Measurements from ENCODE around the gene SPATA16.

DNA sequence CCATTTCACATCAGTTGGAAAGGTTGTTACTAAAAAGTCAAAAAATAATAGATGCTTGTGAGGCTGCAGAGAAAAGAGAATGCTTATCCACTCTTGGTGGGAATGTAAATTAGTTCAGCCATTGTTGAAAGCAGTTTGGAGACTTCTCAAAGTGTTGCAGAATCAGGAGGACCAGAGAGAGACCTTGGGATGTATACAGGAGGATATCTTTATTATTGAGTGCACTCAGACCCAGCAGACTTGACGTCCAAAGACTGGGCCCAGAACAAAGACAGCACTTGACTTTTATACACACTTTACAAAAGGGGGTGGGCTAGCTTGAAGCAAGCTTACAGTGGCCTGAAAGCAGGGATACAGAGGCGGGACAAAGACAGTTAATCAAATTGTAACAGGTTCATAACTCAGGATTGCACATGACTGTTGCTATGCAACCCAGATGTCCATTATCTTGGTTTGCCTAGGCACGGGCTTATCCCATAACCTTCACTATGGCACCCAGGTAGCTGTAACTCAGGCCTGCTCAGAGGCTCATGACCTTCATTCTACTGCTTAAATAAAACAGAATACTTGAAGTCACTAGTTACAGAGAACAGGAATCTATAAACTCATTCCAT lies 127.7 kb downstream of the SPATA16 start:
- TF ChIP-seq, protein P1, sequence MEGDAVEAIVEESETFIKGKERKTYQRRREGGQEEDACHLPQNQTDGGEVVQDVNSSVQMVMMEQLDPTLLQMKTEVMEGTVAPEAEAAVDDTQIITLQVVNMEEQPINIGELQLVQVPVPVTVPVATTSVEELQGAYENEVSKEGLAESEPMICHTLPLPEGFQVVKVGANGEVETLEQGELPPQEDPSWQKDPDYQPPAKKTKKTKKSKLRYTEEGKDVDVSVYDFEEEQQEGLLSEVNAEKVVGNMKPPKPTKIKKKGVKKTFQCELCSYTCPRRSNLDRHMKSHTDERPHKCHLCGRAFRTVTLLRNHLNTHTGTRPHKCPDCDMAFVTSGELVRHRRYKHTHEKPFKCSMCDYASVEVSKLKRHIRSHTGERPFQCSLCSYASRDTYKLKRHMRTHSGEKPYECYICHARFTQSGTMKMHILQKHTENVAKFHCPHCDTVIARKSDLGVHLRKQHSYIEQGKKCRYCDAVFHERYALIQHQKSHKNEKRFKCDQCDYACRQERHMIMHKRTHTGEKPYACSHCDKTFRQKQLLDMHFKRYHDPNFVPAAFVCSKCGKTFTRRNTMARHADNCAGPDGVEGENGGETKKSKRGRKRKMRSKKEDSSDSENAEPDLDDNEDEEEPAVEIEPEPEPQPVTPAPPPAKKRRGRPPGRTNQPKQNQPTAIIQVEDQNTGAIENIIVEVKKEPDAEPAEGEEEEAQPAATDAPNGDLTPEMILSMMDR (IDR thresholded peaks at IDR 0.05; ENCODE audit: low read depth, low read length, poor library complexity, severe bottlenecking): no peak
- no peak for TF ChIP-seq EZH2phosphoT487 (IDR thresholded peaks at IDR 0.05; ENCODE audit: borderline replicate concordance, low read length)

All from DOHH2 (cell line).